Gastrocnemius medialis (tissue), 4 donors: Measurements from ENCODE around the gene CYTH2.

Source experiments
- POLR2A ChIP-seq, 2 donors: fragments of 450-650 bp; IDR thresholded peaks; one replicate each; pipeline ENCODE4 v1.6.1; 2017; ENCODE audit warnings: antibody characterized with exemption in 2 of 2, mild to moderate bottlenecking in 2 of 2, moderate library complexity in 2 of 2
- TF ChIP-seq, protein P1 (sequence below), 5 experiments: fragments of 450-650 bp in 3 of 5; fragments of 200-600 bp in 2 of 5; sonication (generic) in 2 of 5; IDR thresholded peaks in 4 of 5; conservative IDR thresholded peaks in 1 of 5; 1 replicate in 4 of 5; 2 replicates in 1 of 5; pipeline ENCODE4 v1.5.1; 2016 to 2019; ENCODE audit warnings: antibody characterized with exemption in 5 of 5, mild to moderate bottlenecking in 3 of 5, moderate library complexity in 3 of 5

DNA sequence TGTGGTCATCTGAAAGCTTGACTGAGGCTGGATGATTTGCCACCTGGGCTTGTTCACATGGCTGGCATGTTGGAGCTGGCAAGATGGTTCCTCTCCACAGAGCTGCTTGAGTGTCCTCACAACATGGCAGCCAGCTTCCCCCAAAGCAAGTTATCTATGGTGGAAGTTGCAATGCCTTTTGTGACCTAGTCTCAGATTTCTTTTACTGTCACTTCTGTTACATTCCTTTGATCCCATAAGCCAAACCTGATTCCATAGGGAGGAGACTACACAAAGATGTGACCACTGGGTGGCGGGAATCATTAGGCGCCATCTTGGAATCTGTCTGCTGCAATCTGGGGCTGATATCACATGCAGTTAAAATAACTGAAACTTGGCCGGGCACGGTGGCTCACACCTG lies 60.0 kb downstream of the CYTH2 start:
- TF ChIP-seq, protein P1, sequence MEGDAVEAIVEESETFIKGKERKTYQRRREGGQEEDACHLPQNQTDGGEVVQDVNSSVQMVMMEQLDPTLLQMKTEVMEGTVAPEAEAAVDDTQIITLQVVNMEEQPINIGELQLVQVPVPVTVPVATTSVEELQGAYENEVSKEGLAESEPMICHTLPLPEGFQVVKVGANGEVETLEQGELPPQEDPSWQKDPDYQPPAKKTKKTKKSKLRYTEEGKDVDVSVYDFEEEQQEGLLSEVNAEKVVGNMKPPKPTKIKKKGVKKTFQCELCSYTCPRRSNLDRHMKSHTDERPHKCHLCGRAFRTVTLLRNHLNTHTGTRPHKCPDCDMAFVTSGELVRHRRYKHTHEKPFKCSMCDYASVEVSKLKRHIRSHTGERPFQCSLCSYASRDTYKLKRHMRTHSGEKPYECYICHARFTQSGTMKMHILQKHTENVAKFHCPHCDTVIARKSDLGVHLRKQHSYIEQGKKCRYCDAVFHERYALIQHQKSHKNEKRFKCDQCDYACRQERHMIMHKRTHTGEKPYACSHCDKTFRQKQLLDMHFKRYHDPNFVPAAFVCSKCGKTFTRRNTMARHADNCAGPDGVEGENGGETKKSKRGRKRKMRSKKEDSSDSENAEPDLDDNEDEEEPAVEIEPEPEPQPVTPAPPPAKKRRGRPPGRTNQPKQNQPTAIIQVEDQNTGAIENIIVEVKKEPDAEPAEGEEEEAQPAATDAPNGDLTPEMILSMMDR (IDR thresholded peaks at IDR 0.05 in 4 of 5, conservative IDR thresholded peaks at IDR 0.05 in 1 of 5), result no peak
- no peak for TF ChIP-seq POLR2A (IDR thresholded peaks at IDR 0.05)
